Parathyroid adenoma (tissue), 2 donors: ENCODE results near the gene SRGAP1.
A peak's percentile ranks its signal among the peaks of the same experiment; 100 is the strongest.

Experiments
- H2AFZ ChIP-seq: fragments of 300-600 bp; sonication (generic); one replicate; pipeline ENCODE4 v1.7.0; 2017; ENCODE audit warnings: antibody characterized with exemption, mild to moderate bottlenecking
- H3K27ac ChIP-seq: fragments of 300-600 bp; sonication (generic); one replicate; pipeline ENCODE4 v1.7.0; 2017
- H3K27me3 ChIP-seq: fragments of 300-600 bp; sonication (generic); one replicate; pipeline ENCODE4 v1.7.0; 2017; ENCODE audit warnings: low read length; ENCODE audit not compliant: control insufficient read depth, insufficient read depth
- H3K36me3 ChIP-seq: fragments of 300-600 bp; sonication (generic); one replicate; pipeline ENCODE4 v1.7.0; 2017; ENCODE audit warnings: low read length; ENCODE audit not compliant: control insufficient read depth, insufficient read depth
- H3K4me1 ChIP-seq: fragments of 300-600 bp; sonication (generic); one replicate; pipeline ENCODE4 v1.7.0; 2017; ENCODE audit warnings: control low read depth
- H3K4me2 ChIP-seq: fragments of 300-600 bp; sonication (generic); one replicate; pipeline ENCODE4 v1.7.0; 2017; ENCODE audit warnings: low read length
- H3K4me3 ChIP-seq: fragments of 300-600 bp; sonication (generic); one replicate; pipeline ENCODE4 v1.7.0; 2017; ENCODE audit warnings: low read depth, low read length
- H3K79me2 ChIP-seq: fragments of 300-600 bp; sonication (generic); one replicate; pipeline ENCODE4 v1.7.0; 2017; ENCODE audit warnings: control low read depth
- H3K9ac ChIP-seq: fragments of 300-600 bp; sonication (generic); one replicate; pipeline ENCODE4 v1.7.0; 2017; ENCODE audit warnings: mild to moderate bottlenecking
- H3K9me3 ChIP-seq: fragments of 300-600 bp; sonication (generic); one replicate; pipeline ENCODE4 v1.7.0; 2017; ENCODE audit warnings: low read length; ENCODE audit not compliant: control insufficient read depth
- CTCF ChIP-seq: fragments of 300-600 bp; sonication (generic); IDR thresholded peaks from one replicate; pipeline ENCODE4 v1.7.0; 2017; ENCODE audit warnings: antibody characterized with exemption, mild to moderate bottlenecking
- donor health status: primary hyperparathyroidism.

The SRGAP1 gene

GRCh38 chr12:63898764-63899337, 54.4 kb downstream of the SRGAP1 start:
- Histone ChIP-seq H3K4me3 (no peak overlapping the region), H3K79me2 (peaks cover 36% of the 10 kb centered on the region), H3K27ac (peak overlapping the region; percentile 56), H3K4me1 (peaks cover 21% of the 10 kb centered on the region), H3K36me3 (no peaks in the 10 kb centered on the region), H3K4me2 (peak overlapping the region; percentile 20), H3K9me3 (no peaks in the 10 kb centered on the region), H3K27me3 (no peaks in the 10 kb centered on the region), H3K9ac (no peak overlapping the region), H2AFZ (no peak overlapping the region)
- no peak for TF ChIP-seq CTCF

- peak overlapping the region; percentile 20 for H3K4me2 ChIP-seq
- no peak overlapping the region for H3K9ac ChIP-seq
- H3K9me3 ChIP-seq: no peaks in the 10 kb centered on the region
- H3K36me3 ChIP-seq: no peaks in the 10 kb centered on the region
- H2AFZ ChIP-seq: no peak overlapping the region
- no peak for TF ChIP-seq CTCF
- no peak overlapping the region for H3K4me3 ChIP-seq
- H3K27ac ChIP-seq: peak overlapping the region; percentile 56
- peaks cover 21% of the 10 kb centered on the region for H3K4me1 ChIP-seq
- H3K27me3 ChIP-seq: no peaks in the 10 kb centered on the region
- H3K79me2 ChIP-seq: peaks cover 34% of the 10 kb centered on the region
These were observed 54.9 kb downstream of the SRGAP1 start for GRCh38 chr12:63899396-63899795.

- H3K9ac ChIP-seq: no peak overlapping the region
- H3K79me2 ChIP-seq: peaks cover 35% of the 10 kb centered on the region
- H3K4me1 ChIP-seq: peaks cover 21% of the 10 kb centered on the region
- H3K9me3 ChIP-seq: no peaks in the 10 kb centered on the region
- no peak overlapping the region for H3K27ac ChIP-seq
- no peaks in the 10 kb centered on the region for H3K27me3 ChIP-seq
- no peak overlapping the region for H2AFZ ChIP-seq
- no peak for TF ChIP-seq CTCF
- H3K4me3 ChIP-seq: no peak overlapping the region
- no peaks in the 10 kb centered on the region for H3K36me3 ChIP-seq
- H3K4me2 ChIP-seq: no peak overlapping the region
These were observed 56.7 kb downstream of the SRGAP1 start for GRCh38 chr12:63900922-63901793.

GRCh38 chr12:63904653-63905052, 60.2 kb downstream of the SRGAP1 start:
- Histone ChIP-seq H3K4me3 (no peak overlapping the region), H3K4me1 (peaks cover 5% of the 10 kb centered on the region), H3K79me2 (peaks cover 48% of the 10 kb centered on the region)

More at GRCh38 chr12:63904653-63905052, 60.2 kb downstream of the SRGAP1 start:
- Histone ChIP-seq H3K27me3 (no peaks in the 10 kb centered on the region), H3K4me2 (no peak overlapping the region), H3K9me3 (no peaks in the 10 kb centered on the region), H2AFZ (no peak overlapping the region), H3K36me3 (no peaks in the 10 kb centered on the region), H3K9ac (no peak overlapping the region), H3K27ac (no peak overlapping the region)
- TF ChIP-seq CTCF: no peak
